HUES48 (cell line): ENCODE results near the gene CPA2.

Experiments used
- H3K27ac ChIP-seq: one replicate; pipeline ENCODE4 v1.7.0; 2013; ENCODE audit warnings: low read depth, low read length, inconsistent platforms
- H3K27me3 ChIP-seq: 2 replicates; pipeline ENCODE4 v1.6.1; 2013; ENCODE audit warnings: mild to moderate bottlenecking, low read length; ENCODE audit not compliant: control insufficient read depth, insufficient read depth
- H3K36me3 ChIP-seq: 2 replicates; pipeline ENCODE4 v1.6.1; 2013; ENCODE audit warnings: low read length; ENCODE audit not compliant: control insufficient read depth, insufficient read depth
- H3K4me1 ChIP-seq: 2 replicates; pipeline ENCODE4 v1.6.1; 2013; ENCODE audit warnings: mild to moderate bottlenecking, low read length; ENCODE audit not compliant: control insufficient read depth, insufficient read depth
- H3K4me3 ChIP-seq: 2 replicates; pipeline ENCODE4 v1.5.1; 2013; ENCODE audit warnings: mild to moderate bottlenecking, low read depth, low read length
- H3K9ac ChIP-seq: 2 replicates; pipeline ENCODE4 v1.6.1; 2013; ENCODE audit warnings: mild to moderate bottlenecking, low read depth, low read length, moderate library complexity
- H3K9me3 ChIP-seq: 2 replicates; pipeline ENCODE4 v1.6.1; 2013; ENCODE audit warnings: low read length; ENCODE audit not compliant: control insufficient read depth, insufficient read depth

The CPA2 gene

GRCh38 chr7:130254555-130254954 lies 12.1 kb upstream of the CPA2 start:
- H3K9ac ChIP-seq = no peak overlapping the region
- H3K27me3 ChIP-seq = no peaks in the 10 kb centered on the region
- H3K4me3 ChIP-seq = no peak overlapping the region
- no peaks in the 10 kb centered on the region for H3K36me3 ChIP-seq
- H3K27ac ChIP-seq = no peak overlapping the region
- no peaks in the 10 kb centered on the region; the same call in 1 of the 2 replicates for H3K4me1 ChIP-seq
- H3K9me3 ChIP-seq = peaks cover 32% of the 10 kb centered on the region

- H3K27me3 ChIP-seq = no peaks in the 10 kb centered on the region
- H3K9me3 ChIP-seq = peaks cover 37% of the 10 kb centered on the region
- H3K9ac ChIP-seq = no peak overlapping the region
- no peak overlapping the region for H3K4me3 ChIP-seq
- peaks cover 8% of the 10 kb centered on the region; the same call in 1 of the 2 replicates for H3K4me1 ChIP-seq
- H3K36me3 ChIP-seq = no peaks in the 10 kb centered on the region
- peak overlapping the region; percentile 40 for H3K27ac ChIP-seq
Measured at GRCh38 chr7:130256704-130257103, 10.0 kb upstream of the CPA2 start.

GRCh38 chr7:130258494-130259078 lies 8.1 kb upstream of the CPA2 start:
- Histone ChIP-seq H3K36me3 (no peaks in the 10 kb centered on the region), H3K4me3 (no peak overlapping the region), H3K27ac (no peak overlapping the region), H3K27me3 (no peaks in the 10 kb centered on the region), H3K4me1 (peaks cover 8% of the 10 kb centered on the region; the same call in 1 of the 2 replicates), H3K9me3 (peaks cover 37% of the 10 kb centered on the region), H3K9ac (no peak overlapping the region)

GRCh38 chr7:130262448-130262847 lies 4.2 kb upstream of the CPA2 start:
- H3K9me3 ChIP-seq = peaks cover 22% of the 10 kb centered on the region
- no peak overlapping the region for H3K9ac ChIP-seq
- peaks cover 11% of the 10 kb centered on the region; the same call in 1 of the 2 replicates for H3K4me1 ChIP-seq
- no peaks in the 10 kb centered on the region for H3K36me3 ChIP-seq
- no peaks in the 10 kb centered on the region; the same call in 1 of the 2 replicates for H3K27me3 ChIP-seq
- no peak overlapping the region for H3K27ac ChIP-seq
- no peak overlapping the region for H3K4me3 ChIP-seq

- Histone ChIP-seq H3K27ac (no peak overlapping the region), H3K36me3 (no peaks in the 10 kb centered on the region), H3K4me1 (peaks cover 12% of the 10 kb centered on the region; the same call in 1 of the 2 replicates), H3K9ac (no peak overlapping the region), H3K27me3 (no peaks in the 10 kb centered on the region; the same call in 1 of the 2 replicates), H3K9me3 (peaks cover 17% of the 10 kb centered on the region), H3K4me3 (no peak overlapping the region)
Measured at GRCh38 chr7:130263130-130263529, 3.5 kb upstream of the CPA2 start.

- H3K9ac ChIP-seq = no peak overlapping the region
Measured at GRCh38 chr7:130266961-130267321, 278 bp downstream of the CPA2 start.

GRCh38 chr7:130268463-130269317 lies 2.0 kb downstream of the CPA2 start:
- Histone ChIP-seq H3K9ac (no peak overlapping the region), H3K27ac (no peak overlapping the region), H3K27me3 (no peaks in the 10 kb centered on the region; the same call in 1 of the 2 replicates), H3K4me1 (peaks cover 29% of the 10 kb centered on the region), H3K36me3 (no peaks in the 10 kb centered on the region), H3K4me3 (no peak overlapping the region), H3K9me3 (no peaks in the 10 kb centered on the region)

More at GRCh38 chr7:130266961-130267321, 278 bp downstream of the CPA2 start:
- Histone ChIP-seq H3K4me1 (peaks cover 16% of the 10 kb centered on the region), H3K27me3 (no peaks in the 10 kb centered on the region; the same call in 1 of the 2 replicates), H3K36me3 (no peaks in the 10 kb centered on the region), H3K9me3 (no peaks in the 10 kb centered on the region), H3K27ac (no peak overlapping the region), H3K4me3 (no peak overlapping the region)

GRCh38 chr7:130269318-130269694 lies 2.6 kb downstream of the CPA2 start:
- H3K27me3 ChIP-seq = no peaks in the 10 kb centered on the region; the same call in 1 of the 2 replicates
- H3K4me3 ChIP-seq = no peak overlapping the region
- H3K4me1 ChIP-seq = peaks cover 35% of the 10 kb centered on the region
- no peak overlapping the region for H3K27ac ChIP-seq
- H3K9me3 ChIP-seq = no peaks in the 10 kb centered on the region
- H3K36me3 ChIP-seq = no peaks in the 10 kb centered on the region
- no peak overlapping the region for H3K9ac ChIP-seq

GRCh38 chr7:130270947-130271800 lies 4.5 kb downstream of the CPA2 start:
- H3K27me3 ChIP-seq = no peaks in the 10 kb centered on the region; the same call in 1 of the 2 replicates
- H3K4me3 ChIP-seq = no peak overlapping the region
- no peaks in the 10 kb centered on the region for H3K36me3 ChIP-seq
- no peaks in the 10 kb centered on the region for H3K9me3 ChIP-seq
- H3K9ac ChIP-seq = no peak overlapping the region
- H3K4me1 ChIP-seq = peaks cover 50% of the 10 kb centered on the region
- H3K27ac ChIP-seq = no peak overlapping the region

- H3K27ac ChIP-seq = peak overlapping the region; percentile 96
- H3K4me3 ChIP-seq = 0 out of 2 replicates have a peak overlapping the region, but pooled peaks have one; percentile 15
- no peaks in the 10 kb centered on the region for H3K27me3 ChIP-seq
- H3K36me3 ChIP-seq = no peaks in the 10 kb centered on the region
- H3K9me3 ChIP-seq = no peaks in the 10 kb centered on the region
- H3K9ac ChIP-seq = peak overlapping the region; percentile 79
- H3K4me1 ChIP-seq = peaks cover 50% of the 10 kb centered on the region
Measured at GRCh38 chr7:130272381-130273080, 5.9 kb downstream of the CPA2 start.
